ENCODE results near the gene UPK3BL2. TPM values are rescaled to one million over a fixed set of nuclear protein-coding genes. Genes with fewer than 3 reads are reported as not detected.
"Not testable (repeated sequence)": the region's sequence is repeated elsewhere in the genome, so short reads cannot be mapped to it uniquely, and the experiment has no call there.

UPK3BL2 gene
- total RNA-seq, 4 donors from 2014 or later = 7.8 to 24.4 (median 11.5) TPM

DNA sequence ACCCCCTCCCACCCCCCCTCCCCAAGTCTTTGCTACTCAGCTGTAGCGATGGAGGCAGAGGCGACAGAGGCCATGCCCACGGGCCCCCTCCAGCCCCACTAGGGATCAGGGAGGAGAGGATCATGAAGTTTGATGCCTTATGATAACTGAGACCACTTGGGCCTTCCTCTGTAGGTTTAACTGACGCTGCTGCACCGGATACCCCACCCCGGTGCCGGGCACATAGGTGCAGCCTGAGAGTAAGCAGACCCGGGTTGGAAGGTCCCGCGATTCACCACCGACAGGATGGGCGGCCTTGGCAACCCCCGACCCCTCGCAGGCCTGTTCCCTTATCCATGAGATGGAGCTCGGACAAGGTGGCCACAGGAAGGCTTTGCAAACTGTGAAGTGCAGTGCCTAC is 49.5 kb downstream of the UPK3BL2 start:
- H3K4me1 ChIP-seq; H3K27ac ChIP-seq; H3K9me3 ChIP-seq; H3K27me3 ChIP-seq; H3K36me3 ChIP-seq; DNase-seq (ENCODE audit: low spot score in 2 of 2): not testable (repeated sequence)
- peak overlapping the region; percentile 16 for H3K4me3 ChIP-seq
- WGBS = no CpG with 5 or more reads among the region's 15 CpGs

DNA sequence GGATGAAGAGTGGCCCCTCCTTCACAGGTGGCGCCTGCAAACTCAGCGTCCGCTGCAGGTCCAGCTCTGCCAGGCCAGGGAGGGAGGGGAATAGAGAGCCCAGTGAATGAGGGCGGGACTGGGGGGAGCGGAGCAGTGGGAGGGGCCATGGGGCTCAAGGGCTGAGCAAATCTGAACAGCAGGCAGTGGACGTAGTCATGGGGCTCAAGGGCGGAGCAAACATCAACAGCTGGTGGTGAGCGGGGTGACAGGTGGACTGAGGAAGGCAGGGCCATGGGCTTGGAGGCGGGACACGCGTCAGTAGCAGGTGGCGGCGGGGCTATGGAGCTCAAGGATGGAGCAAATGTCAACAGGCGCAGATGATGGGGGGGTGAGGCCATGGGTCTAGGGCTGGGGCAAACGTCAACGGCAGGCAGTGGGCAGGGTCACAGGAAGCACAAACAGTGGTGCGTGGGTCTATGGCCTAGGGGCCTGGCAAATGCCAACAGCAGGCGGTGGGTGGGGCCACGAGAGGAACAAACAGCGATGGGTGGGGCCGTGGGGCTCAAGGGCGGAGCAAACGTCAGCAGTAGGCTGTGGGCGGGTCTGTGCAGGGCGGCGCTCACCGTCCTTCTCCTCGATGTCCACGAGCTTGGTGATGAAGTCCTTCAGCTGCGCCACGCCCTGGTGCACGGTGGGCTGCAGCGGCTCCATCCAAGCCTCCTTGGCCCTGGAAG is 50.1 kb downstream of the UPK3BL2 start:
- not testable (repeated sequence) for H3K36me3 ChIP-seq, H3K27me3 ChIP-seq, H3K27ac ChIP-seq, H3K9me3 ChIP-seq, H3K4me3 ChIP-seq, H3K4me1 ChIP-seq
- no CpG with 5 or more reads among the region's 33 CpGs for WGBS
- peak in 1 of 2 donors; percentile 56 for DNase-seq (ENCODE audit: low spot score in 2 of 2)

DNA sequence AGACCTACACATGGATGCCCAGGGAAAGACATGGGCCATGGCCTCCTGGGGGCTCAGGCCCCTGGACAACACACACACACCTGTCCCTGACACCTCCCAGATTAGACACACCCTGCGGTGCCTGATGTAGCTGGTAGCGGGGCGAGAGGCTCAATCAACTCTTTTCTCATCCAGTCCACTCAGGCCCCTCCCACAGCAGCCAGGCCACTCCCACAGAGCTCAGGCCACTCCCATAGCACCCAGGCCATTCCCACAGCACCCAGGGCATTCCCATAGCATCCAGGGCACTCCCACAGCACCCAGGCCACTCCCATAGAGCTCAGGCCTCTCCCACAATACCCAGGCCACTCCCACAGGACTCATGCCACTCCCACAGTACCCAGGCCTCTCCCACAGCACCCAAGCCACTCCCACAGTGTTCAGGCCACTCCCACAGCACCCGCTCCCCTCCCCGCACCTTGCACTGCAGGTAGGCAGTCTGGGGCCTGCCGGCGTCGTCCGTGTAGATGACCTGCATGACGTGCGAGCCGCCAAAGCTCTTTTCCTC is 52.9 kb downstream of the UPK3BL2 start:
- WGBS = no CpG with 5 or more reads among the region's 12 CpGs
- H3K4me1 ChIP-seq, H3K36me3 ChIP-seq, H3K4me3 ChIP-seq, H3K9me3 ChIP-seq, H3K27me3 ChIP-seq, H3K27ac ChIP-seq: not testable (repeated sequence)
- DNase-seq (ENCODE audit: low spot score in 2 of 2) = peak; percentile 65 to 70

Other genes starting within 250 kb of the UPK3BL2 start
- gene SPDYE6, start 187.3 kb downstream of the UPK3BL2 start, total RNA-seq = not detected
- 10 to 100 TPM; 21.5 to 54.7 (median 23.3) TPM for gene PRKRIP1, start 147.3 kb downstream of the UPK3BL2 start, total RNA-seq
- gene ORAI2, start 110.1 kb downstream of the UPK3BL2 start, total RNA-seq = 1 to 10 TPM; 4.3 to 7.0 (median 5.0) TPM
- 10 to 100 TPM; 17.9 to 41.1 (median 26.7) TPM for gene ALKBH4, start 78.8 kb downstream of the UPK3BL2 start, total RNA-seq
- gene LRWD1, start 78.7 kb downstream of the UPK3BL2 start, total RNA-seq = 10 to 100 TPM in 3 of 4 donors, 1 to 10 TPM in 1; 9.8 to 19.2 (median 16.4) TPM
- 10 to 100 TPM in 3 of 4 donors, 1 to 10 TPM in 1; 9.5 to 29.0 (median 19.3) TPM for gene POLR2J, start 64.8 kb downstream of the UPK3BL2 start, total RNA-seq
- gene RASA4B, start 25.9 kb downstream of the UPK3BL2 start, total RNA-seq = 10 to 100 TPM; 26.5 to 30.7 (median 28.4) TPM
- gene SPDYE2, start 7.5 kb upstream of the UPK3BL2 start, total RNA-seq = under 1 TPM in 1 of 4 donors, not detected in 3; 0.64 TPM
- gene POLR2J3, start 28.9 kb upstream of the UPK3BL2 start, total RNA-seq = 10 to 100 TPM; 11.3 to 28.5 (median 27.3) TPM
- gene RASA4, start 73.1 kb upstream of the UPK3BL2 start, total RNA-seq = 10 to 100 TPM; 16.4 to 33.9 (median 23.6) TPM
- 10 to 100 TPM; 24.2 to 57.0 (median 48.1) TPM for gene UPK3BL1, start 99.1 kb upstream of the UPK3BL2 start, total RNA-seq
- gene SPDYE2B, start 106.6 kb upstream of the UPK3BL2 start, total RNA-seq = not detected
- 1 to 10 TPM; 1.0 to 5.1 (median 3.1) TPM for gene POLR2J2, start 128.0 kb upstream of the UPK3BL2 start, total RNA-seq
- 10 to 100 TPM; 12.4 to 41.9 (median 16.9) TPM for gene FAM185A, start 205.3 kb upstream of the UPK3BL2 start, total RNA-seq

Measured in suprapubic skin (tissue), 4 donors.